GM21367 (cell line): Measurements from ENCODE around the gene CNPY1.

Experiments
- ATAC-seq: cut with Tn5 transposase; IDR thresholded peaks from one replicate; pipeline ENCODE4 v1.9.1; 2021; ENCODE audit not compliant: unreplicated experiment

The CNPY1 gene

GRCh38 chr7:155457544-155458110 lies 88.7 kb downstream of the CNPY1 start:
- no peak for ATAC-seq

DNA sequence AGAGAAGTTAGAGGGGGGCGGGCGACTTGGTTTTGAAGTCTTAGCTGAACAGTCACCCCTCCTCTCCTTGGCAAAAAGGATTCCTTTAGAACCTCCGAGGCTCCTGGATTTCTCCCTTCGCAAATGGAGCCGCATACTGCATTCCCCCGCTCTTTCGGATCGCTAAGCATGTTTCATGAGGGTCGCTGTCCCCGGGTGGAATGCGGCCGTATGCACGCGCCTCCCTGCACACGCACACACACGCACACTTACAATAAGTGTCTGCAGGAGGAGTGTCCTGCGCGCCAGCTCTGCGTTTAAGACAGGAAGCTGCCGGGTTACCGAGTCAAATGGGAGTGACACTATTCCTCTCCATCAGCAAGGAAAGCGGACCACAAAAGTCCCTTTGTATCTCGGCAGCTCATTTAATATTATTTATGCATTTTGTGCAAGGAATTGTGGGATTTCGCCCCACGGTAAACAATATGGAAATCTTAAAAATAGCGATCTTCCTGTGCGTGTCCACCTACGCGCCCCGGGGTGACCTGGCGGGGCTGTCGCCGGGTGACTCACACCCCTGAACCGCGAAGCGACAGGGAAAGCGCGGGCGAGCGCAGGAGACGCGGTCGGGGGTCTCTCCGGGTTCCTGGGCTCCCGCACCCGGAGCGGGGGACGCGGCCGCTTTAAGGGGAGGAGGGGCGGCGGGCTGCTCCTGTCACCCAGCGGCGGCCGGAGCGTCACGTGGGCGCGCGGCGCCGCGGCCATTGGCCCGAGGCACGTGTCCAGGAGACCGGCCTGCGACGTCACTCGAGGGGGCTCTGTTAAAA lies 89.4 kb downstream of the CNPY1 start:
- no peak for ATAC-seq

DNA sequence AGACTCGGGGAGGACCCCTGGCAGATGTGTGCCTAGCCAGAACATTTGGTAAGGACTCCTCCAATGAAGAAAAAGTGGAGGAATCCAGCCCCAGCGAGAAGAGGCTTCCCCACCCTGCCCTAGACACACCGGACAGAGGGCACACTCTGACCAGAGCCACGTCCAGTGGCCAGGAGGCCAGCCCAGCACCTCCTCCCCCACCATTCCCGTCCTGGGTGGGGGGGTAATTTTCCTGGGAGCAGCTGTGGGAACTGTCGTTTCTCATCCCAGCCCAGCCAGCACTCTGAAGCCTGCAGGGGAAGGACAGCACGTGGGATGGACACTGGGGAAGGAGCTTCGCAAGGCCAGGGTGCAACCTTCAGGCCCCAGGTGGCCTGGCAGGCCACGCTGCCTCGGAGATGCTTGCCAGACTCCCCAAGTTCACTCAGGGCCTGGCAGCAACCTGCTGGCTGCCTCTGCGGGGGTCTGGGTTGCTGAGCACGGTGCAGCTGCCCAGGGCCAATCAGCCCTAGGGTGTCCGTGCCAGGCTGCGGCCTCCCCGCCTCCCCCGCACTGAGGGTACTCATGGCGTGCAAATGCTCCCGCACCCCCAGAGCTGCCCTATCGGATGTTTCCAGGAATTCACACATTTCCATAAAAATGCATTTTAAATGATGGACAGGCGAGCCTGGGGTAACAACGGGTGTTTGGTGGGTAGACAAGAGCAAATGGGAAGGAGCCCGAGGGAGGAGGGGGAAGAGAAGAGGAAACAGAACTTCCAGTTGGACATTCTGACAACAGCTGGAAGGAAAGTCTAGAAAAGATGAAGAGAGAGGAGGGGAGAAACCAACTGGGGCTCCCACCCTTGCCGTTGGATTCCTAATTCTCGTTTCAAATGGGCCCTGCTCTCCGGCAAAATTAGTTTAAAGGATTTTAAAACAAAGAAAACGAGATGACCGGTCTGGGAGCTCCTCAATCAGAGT lies 90.3 kb downstream of the CNPY1 start:
- no peak for ATAC-seq

GRCh38 chr7:155455132-155455693 lies 91.1 kb downstream of the CNPY1 start:
- no peak for ATAC-seq

GRCh38 chr7:155454183-155455112 lies 91.9 kb downstream of the CNPY1 start:
- ATAC-seq: no peak

DNA sequence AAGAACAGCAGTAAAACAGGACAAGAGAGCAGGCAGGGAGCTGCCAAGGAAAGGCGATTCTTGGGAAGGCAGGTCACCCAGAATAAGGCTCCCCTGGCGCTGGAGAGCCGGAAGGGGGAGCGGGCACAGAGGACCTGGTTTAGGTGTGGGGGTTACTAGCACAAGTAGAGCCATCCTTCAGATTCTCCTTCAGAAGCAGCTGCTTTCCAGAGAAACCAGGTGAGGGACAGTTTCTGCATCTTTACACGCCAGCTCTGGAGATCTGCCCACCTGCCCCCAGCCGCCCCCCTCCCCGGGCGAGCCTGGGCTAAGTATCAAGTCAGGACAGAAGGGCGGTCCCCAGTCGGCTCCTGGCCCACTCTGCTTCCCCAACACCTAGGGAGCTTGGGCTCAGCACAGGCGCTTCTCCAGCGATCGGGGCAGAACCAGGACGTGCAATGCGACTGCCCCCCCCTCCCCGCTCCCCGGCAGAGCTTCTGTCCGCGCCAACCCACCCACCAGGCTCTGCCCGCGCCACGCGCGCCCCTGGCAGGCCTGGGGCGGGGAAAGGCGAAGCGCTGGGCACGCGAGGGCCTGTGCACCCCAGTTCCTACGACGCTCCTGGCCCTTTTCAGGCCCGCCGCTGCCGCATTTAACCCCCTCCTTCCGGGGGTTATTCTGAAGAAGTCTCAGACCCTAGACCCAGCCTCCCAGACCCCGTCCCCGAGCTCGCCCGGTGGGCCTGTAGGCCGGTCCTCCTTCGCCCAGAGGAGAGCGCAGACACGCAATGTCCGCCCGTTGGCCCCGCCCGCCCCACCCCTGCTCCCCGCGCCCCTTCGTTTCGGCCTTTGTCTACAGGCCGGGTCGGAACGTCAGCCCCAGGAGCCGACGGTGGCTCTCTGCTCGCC lies 92.8 kb downstream of the CNPY1 start:
- ATAC-seq: no peak

GRCh38 chr7:155452505-155453295 lies 93.7 kb downstream of the CNPY1 start:
- ATAC-seq: no peak

GRCh38 chr7:155451840-155452239 lies 94.5 kb downstream of the CNPY1 start:
- ATAC-seq: no peak
